ENCODE data around the gene BDKRB2.

GRCh38 chr14:96154900-96155299 is 49.7 kb upstream of the BDKRB2 start:
- TF ChIP-seq EZH2 (IDR thresholded peaks at IDR 0.05) (no peak), POLR2AphosphoS5 (IDR thresholded peaks at IDR 0.05; ENCODE audit: borderline replicate concordance, low read depth, low read length) (no peak), FOXP2 (optimal IDR thresholded peaks at IDR 0.05; ENCODE audit: control extremely low read depth, extremely low read length, insufficient read depth) (no peak)
